8988T (cell line): ENCODE data around the gene ZER1.
A peak's percentile ranks its signal among the peaks of the same experiment; 100 is the strongest.
"Not testable (repeated sequence)": the region's sequence is repeated elsewhere in the genome, so short reads cannot be mapped to it uniquely, and the experiment has no call there.

Source experiments
- DNase-seq: peaks from one replicate; pipeline ENCODE4 v3.0.0; 2011

The ZER1 gene

GRCh38 chr9:128713941-128714573 lies 57.7 kb downstream of the ZER1 start:
- DNase-seq = no peak

- DNase-seq = no peak
Observed at GRCh38 chr9:128713411-128713780, 58.3 kb downstream of the ZER1 start.

- no peak for DNase-seq
Observed at GRCh38 chr9:128712451-128713410, 59.0 kb downstream of the ZER1 start.

- no peak for DNase-seq
Observed at GRCh38 chr9:128707446-128707845, 64.3 kb downstream of the ZER1 start.

- DNase-seq = no peak
Observed at GRCh38 chr9:128706671-128707381, 64.9 kb downstream of the ZER1 start.

- DNase-seq = no peak
Observed at GRCh38 chr9:128706045-128706444, 65.7 kb downstream of the ZER1 start.

- no peak for DNase-seq
Observed at GRCh38 chr9:128705051-128705965, 66.4 kb downstream of the ZER1 start.

GRCh38 chr9:128704356-128704670 lies 67.4 kb downstream of the ZER1 start:
- DNase-seq = no peak

- peak; percentile 70 for DNase-seq
Observed at GRCh38 chr9:128703616-128704355, 67.9 kb downstream of the ZER1 start.

- DNase-seq = peak; percentile 82
Observed at GRCh38 chr9:128702949-128703615, 68.6 kb downstream of the ZER1 start.

GRCh38 chr9:128702445-128702948 lies 69.2 kb downstream of the ZER1 start, which contains the start of gene PKN3:
PKN3 (plus strand) TSS chr9:128702503; CDS start chr9:128702916, 413 bp downstream.
- DNase-seq = peak; percentile 96

- DNase-seq = no peak
Observed at GRCh38 chr9:128701227-128701854, 70.4 kb downstream of the ZER1 start.

GRCh38 chr9:128699096-128699795 lies 72.5 kb downstream of the ZER1 start:
- not testable (repeated sequence) for DNase-seq

GRCh38 chr9:128696923-128697707 lies 74.6 kb downstream of the ZER1 start:
- DNase-seq = no peak

GRCh38 chr9:128694344-128694743 lies 77.4 kb downstream of the ZER1 start:
- no peak for DNase-seq

- DNase-seq = not testable (repeated sequence)
Observed at GRCh38 chr9:128693738-128694137, 78.0 kb downstream of the ZER1 start.

GRCh38 chr9:128690684-128691034 lies 81.1 kb downstream of the ZER1 start:
- no peak for DNase-seq

GRCh38 chr9:128689820-128690683 lies 81.7 kb downstream of the ZER1 start:
- DNase-seq = peak; percentile 79
